ENCODE measurements around the gene SERPINB4. TPM values are rescaled to one million over a fixed set of nuclear protein-coding genes. Genes with fewer than 3 reads are reported as not detected.
"Not testable (repeated sequence)": the region's sequence is repeated elsewhere in the genome, so short reads cannot be mapped to it uniquely, and the experiment has no call there.

SERPINB4 gene
- total RNA-seq (not detected), total RNA-seq (0 to 0.05 (median 0) reads per million in 29 experiments)
- total RNA-seq (2013): not detected

GRCh38 chr18:63644142-63644541 is at the start of gene SERPINB4:
TSS of gene SERPINB4 (minus strand) at chr18:63644256. CDS start at chr18:63643577, 679 bp downstream.
- DNase-seq; H3K4me3 ChIP-seq (ENCODE audit: control insufficient read depth in 1 of 2, extremely low read depth in 1 of 2, low read length in 1 of 2); H3K27ac ChIP-seq (ENCODE audit: low read length); H3K27me3 Mint-ChIP-seq; H3K4me1 ChIP-seq (ENCODE audit: control insufficient read depth in 1 of 2, extremely low read depth in 1 of 2, insufficient read depth in 2 of 2, low read length in 2 of 2); H3K36me3 Mint-ChIP-seq; H3K4me1 Mint-ChIP-seq; H3K27me3 ChIP-seq (replicated peaks in 1 of 2; ENCODE audit: control insufficient read depth in 2 of 2, extremely low read depth in 1 of 2, insufficient read depth in 2 of 2, low read length in 1 of 2); H3K9me3 ChIP-seq; POLR2A ChIA-PET; H3K4me3 Mint-ChIP-seq; H3K9me3 Mint-ChIP-seq; H3K27ac Mint-ChIP-seq; CTCF ChIA-PET; H3K36me3 ChIP-seq (ENCODE audit: control insufficient read depth in 2 of 2, extremely low read depth in 1 of 2, insufficient read depth in 1 of 2, low read length in 1 of 2); ATAC-seq (replicated peaks in 1 of 4): not testable (repeated sequence)
- WGBS (ENCODE audit: insufficient coverage): no CpG with 5 or more reads among the region's 2 CpGs

GRCh38 chr18:63689064-63689463 is 45.0 kb upstream of the SERPINB4 start:
- H3K9me3 Mint-ChIP-seq: peaks cover 8 to 17% (median 13%) of the 10 kb centered on the region in 3 donors
- WGBS (ENCODE audit: insufficient coverage): no CpG with 5 or more reads among the region's 2 CpGs
- Histone ChIP-seq H3K27me3 (replicated peaks in 1 of 2; ENCODE audit: control insufficient read depth in 2 of 2, extremely low read depth in 1 of 2, insufficient read depth in 2 of 2, low read length in 1 of 2) (peaks cover 0 to 11% of the 10 kb centered on the region in 2 experiments), H3K4me3 (ENCODE audit: control insufficient read depth in 1 of 2, extremely low read depth in 1 of 2, low read length in 1 of 2) (no peak overlapping the region), H3K9me3 (no peaks in the 10 kb centered on the region), H3K27ac (ENCODE audit: low read length) (no peak overlapping the region), H3K36me3 (ENCODE audit: control insufficient read depth in 2 of 2, extremely low read depth in 1 of 2, insufficient read depth in 1 of 2, low read length in 1 of 2) (no peaks in the 10 kb centered on the region), H3K4me1 (ENCODE audit: control insufficient read depth in 1 of 2, extremely low read depth in 1 of 2, insufficient read depth in 2 of 2, low read length in 2 of 2) (no peaks in the 10 kb centered on the region)
- no peaks in the 10 kb centered on the region for H3K36me3 Mint-ChIP-seq
- H3K27ac Mint-ChIP-seq: no peak overlapping the region
- ChIA-PET POLR2A (no interaction called here), CTCF (no interaction called here)
- no peak overlapping the region for H3K4me3 Mint-ChIP-seq
- H3K27me3 Mint-ChIP-seq: peaks cover 3 to 7% of the 10 kb centered on the region in 2 donors
- no peaks in the 10 kb centered on the region for H3K4me1 Mint-ChIP-seq
- DNase-seq (no peak), ATAC-seq (replicated peaks in 1 of 4) (no peak)

DNA sequence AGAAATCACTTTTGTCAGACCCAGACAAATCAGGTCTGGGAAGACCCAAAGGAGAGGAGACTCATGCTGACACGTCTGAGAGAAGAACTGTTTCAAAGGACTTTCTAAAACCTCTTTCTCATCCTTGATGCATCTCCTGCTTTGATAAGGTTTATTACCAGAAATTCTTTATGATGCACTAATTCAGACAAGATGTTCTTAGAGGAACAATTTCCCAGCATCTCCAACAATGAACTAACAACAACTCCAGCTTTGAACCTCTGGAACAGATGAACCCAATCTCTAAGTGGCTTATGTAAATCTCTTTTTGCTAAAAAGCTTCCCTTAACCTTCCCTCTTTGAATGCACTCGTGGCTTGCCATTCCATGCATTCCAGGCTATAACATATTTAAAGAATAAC is 42.8 kb upstream of the SERPINB4 start:
- Histone ChIP-seq H3K36me3 (ENCODE audit: control insufficient read depth in 2 of 2, extremely low read depth in 1 of 2, insufficient read depth in 1 of 2, low read length in 1 of 2) (no peaks in the 10 kb centered on the region), H3K9me3 (no peaks in the 10 kb centered on the region), H3K4me3 (ENCODE audit: control insufficient read depth in 1 of 2, extremely low read depth in 1 of 2, low read length in 1 of 2) (no peak overlapping the region), H3K27me3 (replicated peaks in 1 of 2; ENCODE audit: control insufficient read depth in 2 of 2, extremely low read depth in 1 of 2, insufficient read depth in 2 of 2, low read length in 1 of 2) (peaks cover 0 to 11% of the 10 kb centered on the region in 2 experiments), H3K27ac (ENCODE audit: low read length) (no peak overlapping the region), H3K4me1 (ENCODE audit: control insufficient read depth in 1 of 2, extremely low read depth in 1 of 2, insufficient read depth in 2 of 2, low read length in 2 of 2) (no peaks in the 10 kb centered on the region)
- WGBS (ENCODE audit: insufficient coverage): no CpG with 5 or more reads among the region's 2 CpGs
- POLR2A ChIA-PET: no interaction called here
- H3K27me3 Mint-ChIP-seq: peaks cover 3 to 10% of the 10 kb centered on the region in 2 donors
- no peak overlapping the region for H3K27ac Mint-ChIP-seq
- DNase-seq (no peak), ATAC-seq (replicated peaks in 1 of 4) (no peak)
- CTCF ChIA-PET: no interaction called here
- peaks cover 8 to 12% (median 12%) of the 10 kb centered on the region in 3 donors for H3K9me3 Mint-ChIP-seq
- no peak overlapping the region for H3K4me3 Mint-ChIP-seq
- H3K36me3 Mint-ChIP-seq: no peaks in the 10 kb centered on the region
- no peaks in the 10 kb centered on the region for H3K4me1 Mint-ChIP-seq

DNA sequence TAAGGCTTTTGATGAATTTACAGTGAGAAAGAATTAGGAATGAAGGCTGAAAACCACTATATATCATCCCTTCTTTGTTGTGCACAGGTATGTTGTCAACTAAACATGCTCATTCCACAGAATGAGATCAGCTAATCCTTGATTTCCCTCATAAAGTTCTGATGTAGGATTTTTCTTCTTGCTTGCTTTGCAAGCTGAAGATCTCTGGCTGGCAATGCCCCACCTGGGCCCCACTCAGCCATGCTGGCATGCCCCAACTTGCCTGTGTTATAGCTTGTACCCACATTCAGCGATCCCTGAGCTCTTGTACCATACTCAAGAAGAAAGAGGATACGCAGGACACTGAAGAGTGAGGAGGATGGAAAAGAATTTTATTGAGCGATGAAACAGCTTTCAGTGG is 40.7 kb upstream of the SERPINB4 start:
- ATAC-seq (replicated peaks in 1 of 4): no peak
- Histone ChIP-seq H3K27me3 (replicated peaks in 1 of 2; ENCODE audit: control insufficient read depth in 2 of 2, extremely low read depth in 1 of 2, insufficient read depth in 2 of 2, low read length in 1 of 2) (peaks cover 0 to 11% of the 10 kb centered on the region in 2 experiments), H3K4me1 (ENCODE audit: control insufficient read depth in 1 of 2, extremely low read depth in 1 of 2, insufficient read depth in 2 of 2, low read length in 2 of 2) (no peaks in the 10 kb centered on the region), H3K4me3 (ENCODE audit: control insufficient read depth in 1 of 2, extremely low read depth in 1 of 2, low read length in 1 of 2) (no peak overlapping the region), H3K9me3 (no peaks in the 10 kb centered on the region), H3K36me3 (ENCODE audit: control insufficient read depth in 2 of 2, extremely low read depth in 1 of 2, insufficient read depth in 1 of 2, low read length in 1 of 2) (no peaks in the 10 kb centered on the region), H3K27ac (ENCODE audit: low read length) (no peak overlapping the region)
- no peak for DNase-seq
- peaks cover 3 to 10% of the 10 kb centered on the region in 2 donors for H3K27me3 Mint-ChIP-seq
- peaks cover 6 to 9% (median 6%) of the 10 kb centered on the region in 3 donors for H3K9me3 Mint-ChIP-seq
- H3K4me3 Mint-ChIP-seq: no peak overlapping the region
- no peaks in the 10 kb centered on the region for H3K4me1 Mint-ChIP-seq
- ChIA-PET CTCF (no interaction called here), POLR2A (no interaction called here)
- 100% methylated on average over 2 of the region's 3 CpGs for WGBS (ENCODE audit: insufficient coverage)
- H3K36me3 Mint-ChIP-seq: no peaks in the 10 kb centered on the region
- H3K27ac Mint-ChIP-seq: no peak overlapping the region

- Mint-ChIP-seq H3K27me3 (peaks cover 3 to 10% of the 10 kb centered on the region in 2 donors), H3K27ac (no peak overlapping the region), H3K4me1 (no peaks in the 10 kb centered on the region), H3K9me3 (peaks cover 0 to 9% (median 0%) of the 10 kb centered on the region in 3 donors), H3K4me3 (no peak overlapping the region), H3K36me3 (no peaks in the 10 kb centered on the region)
- no peaks in the 10 kb centered on the region for H3K4me1 ChIP-seq (ENCODE audit: control insufficient read depth in 1 of 2, extremely low read depth in 1 of 2, insufficient read depth in 2 of 2, low read length in 2 of 2)
- peaks cover 0 to 11% of the 10 kb centered on the region in 2 experiments for H3K27me3 ChIP-seq (replicated peaks in 1 of 2; ENCODE audit: control insufficient read depth in 2 of 2, extremely low read depth in 1 of 2, insufficient read depth in 2 of 2, low read length in 1 of 2)
- no peak overlapping the region for H3K4me3 ChIP-seq (ENCODE audit: control insufficient read depth in 1 of 2, extremely low read depth in 1 of 2, low read length in 1 of 2)
- CTCF ChIA-PET: no interaction called here
- ATAC-seq (replicated peaks in 1 of 4): no peak
- H3K27ac ChIP-seq (ENCODE audit: low read length): no peak overlapping the region
- DNase-seq: no peak
- 90% methylated on average over 3 of the region's 5 CpGs for WGBS (ENCODE audit: insufficient coverage)
- no peaks in the 10 kb centered on the region for H3K9me3 ChIP-seq
- H3K36me3 ChIP-seq (ENCODE audit: control insufficient read depth in 2 of 2, extremely low read depth in 1 of 2, insufficient read depth in 1 of 2, low read length in 1 of 2): no peaks in the 10 kb centered on the region
- POLR2A ChIA-PET: no interaction called here
Observed at GRCh38 chr18:63683890-63684289, 39.8 kb upstream of the SERPINB4 start.

- DNase-seq (no peak), ATAC-seq (replicated peaks in 1 of 4) (no peak)
- Histone ChIP-seq H3K27ac (ENCODE audit: low read length) (no peak overlapping the region), H3K4me1 (ENCODE audit: control insufficient read depth in 1 of 2, extremely low read depth in 1 of 2, insufficient read depth in 2 of 2, low read length in 2 of 2) (no peaks in the 10 kb centered on the region), H3K36me3 (ENCODE audit: control insufficient read depth in 2 of 2, extremely low read depth in 1 of 2, insufficient read depth in 1 of 2, low read length in 1 of 2) (no peaks in the 10 kb centered on the region), H3K4me3 (ENCODE audit: control insufficient read depth in 1 of 2, extremely low read depth in 1 of 2, low read length in 1 of 2) (no peak overlapping the region), H3K27me3 (replicated peaks in 1 of 2; ENCODE audit: control insufficient read depth in 2 of 2, extremely low read depth in 1 of 2, insufficient read depth in 2 of 2, low read length in 1 of 2) (peaks cover 0 to 6% of the 10 kb centered on the region in 2 experiments), H3K9me3 (no peaks in the 10 kb centered on the region)
- WGBS (ENCODE audit: insufficient coverage): no CpG with 5 or more reads among the region's 2 CpGs
- ChIA-PET POLR2A (no interaction called here), CTCF (no interaction called here)
- peaks cover 0 to 9% (median 0%) of the 10 kb centered on the region in 3 donors for H3K9me3 Mint-ChIP-seq
- no peak overlapping the region for H3K4me3 Mint-ChIP-seq
- H3K27ac Mint-ChIP-seq: no peak overlapping the region
- no peaks in the 10 kb centered on the region for H3K4me1 Mint-ChIP-seq
- peaks cover 3 to 10% of the 10 kb centered on the region in 2 donors for H3K27me3 Mint-ChIP-seq
- H3K36me3 Mint-ChIP-seq: no peaks in the 10 kb centered on the region
Observed at GRCh38 chr18:63683152-63683551, 39.1 kb upstream of the SERPINB4 start.

Data from T-cell (primary cell).